Hepatocyte (in vitro differentiated cells): ENCODE measurements around the gene PRPS2. TPM values are rescaled to one million over a fixed set of nuclear protein-coding genes. Genes with fewer than 3 reads are reported as not detected.

Source experiments
- DNase-seq: peaks from one replicate; pipeline ENCODE4 v3.0.0-alpha.2; 2016; ENCODE audit warnings: low spot score
- H2AFZ ChIP-seq: fragments of 200-600 bp; sonication (generic); 2 replicates; pipeline ENCODE4 v1.6.0; 2016; ENCODE audit warnings: antibody characterized with exemption, mild to moderate bottlenecking
- H3K27ac ChIP-seq: fragments of 200-600 bp; sonication (generic); 2 replicates; pipeline ENCODE4 v1.5.1; 2016; ENCODE audit warnings: mild to moderate bottlenecking
- H3K27me3 ChIP-seq: fragments of 200-600 bp; sonication (generic); 2 replicates; pipeline ENCODE4 v1.6.1; 2016
- H3K36me3 ChIP-seq: fragments of 200-600 bp; sonication (generic); replicated peaks from 2 replicates; pipeline ENCODE4 v1.5.1; 2016; ENCODE audit warnings: low read depth; ENCODE audit not compliant: insufficient read depth
- H3K4me1 ChIP-seq: fragments of 200-600 bp; sonication (generic); 2 replicates; pipeline ENCODE4 v1.5.1; 2016; ENCODE audit warnings: mild to moderate bottlenecking, moderate library complexity; ENCODE audit not compliant: insufficient read depth
- H3K4me2 ChIP-seq: fragments of 200-600 bp; sonication (generic); 2 replicates; pipeline ENCODE4 v1.6.0; 2016
- H3K4me3 ChIP-seq: fragments of 200-600 bp; sonication (generic); 2 replicates; pipeline ENCODE4 v1.5.1; 2016; ENCODE audit warnings: mild to moderate bottlenecking
- H3K79me2 ChIP-seq: fragments of 200-600 bp; sonication (generic); 2 replicates; pipeline ENCODE4 v1.6.0; 2017; ENCODE audit warnings: mild to moderate bottlenecking
- H3K9me2 ChIP-seq: fragments of 200-600 bp; sonication (generic); replicated peaks from 2 replicates; pipeline ENCODE4 v1.6.0; 2017; ENCODE audit warnings: mild to moderate bottlenecking; ENCODE audit not compliant: insufficient read depth
- H3K9me3 ChIP-seq: fragments of 200-600 bp; sonication (generic); 2 replicates; pipeline ENCODE4 v1.5.1; 2016; ENCODE audit warnings: low read depth, mild to moderate bottlenecking
- H4K20me1 ChIP-seq: fragments of 200-600 bp; sonication (generic); 2 replicates; pipeline ENCODE4 v1.6.0; 2016; ENCODE audit warnings: mild to moderate bottlenecking; ENCODE audit not compliant: insufficient read depth, poor library complexity, severe bottlenecking
- CTCF ChIP-seq: fragments of 200-600 bp; sonication (generic); IDR thresholded peaks from 2 replicates; pipeline ENCODE4 v1.5.1; 2016; ENCODE audit warnings: antibody characterized with exemption, mild to moderate bottlenecking; ENCODE audit not compliant: poor library complexity
- EZH2 ChIP-seq: fragments of 200-600 bp; sonication (generic); IDR thresholded peaks from 2 replicates; pipeline ENCODE4 v1.6.1; 2016; ENCODE audit warnings: antibody characterized with exemption, mild to moderate bottlenecking, borderline replicate concordance
- EZH2phosphoT487 ChIP-seq: fragments of 200-600 bp; sonication (generic); IDR thresholded peaks from one replicate; pipeline ENCODE4 v1.6.1; 2018; ENCODE audit warnings: antibody characterized with exemption, mild to moderate bottlenecking, low read depth, moderate library complexity; ENCODE audit not compliant: unreplicated experiment, severe bottlenecking
- WGBS: methylation state at CpG from one replicate; pipeline ENCODE4 v1.1.6; 2016; ENCODE audit warnings: low lambda C conversion rate; ENCODE audit errors: missing lambda C conversion rate; 5-methylcytosine and 5-hydroxymethylcytosine counted together
- polyA plus RNA-seq: library from polyadenylated mRNA; unstranded; fragments of >200 nt; fragmentation: Nextera tagmentation; extraction: Ambion mirVana; gene quantifications from 2 replicates; pipeline ENCODE4 v1.2.1, GENCODE V29; 2016
- total RNA-seq: library from RNA; depleted of rRNA; stranded (reverse); fragments of >200 nt; gene quantifications from 2 replicates; pipeline ENCODE4 v1.2.3, GENCODE V29; 2014

Gene PRPS2
- total and polyA plus RNA-seq, 2 experiments from 2014 or later = 60.8 to 64.1 TPM

GRCh38 chrX:12802741-12803140, 11.5 kb downstream of the PRPS2 start:
- no peaks in the 10 kb centered on the region for H3K79me2 ChIP-seq
- H3K9me3 ChIP-seq = no peaks in the 10 kb centered on the region
- no peaks in the 10 kb centered on the region for H4K20me1 ChIP-seq
- no peaks in the 10 kb centered on the region for H3K9me2 ChIP-seq
- H2AFZ ChIP-seq = no peak overlapping the region
- 64% methylated on average over 5 of the region's 5 CpGs for WGBS
- H3K27ac ChIP-seq = no peak overlapping the region
- no peaks in the 10 kb centered on the region for H3K36me3 ChIP-seq
- TF ChIP-seq CTCF = no peak
- TF ChIP-seq EZH2 = no peak
- no peak for TF ChIP-seq EZH2phosphoT487
- H3K4me2 ChIP-seq = no peak overlapping the region
- no peaks in the 10 kb centered on the region for H3K27me3 ChIP-seq
- no peak overlapping the region for H3K4me3 ChIP-seq
- DNase-seq = no peak
- no peaks in the 10 kb centered on the region for H3K4me1 ChIP-seq

GRCh38 chrX:12804655-12805054, 13.4 kb downstream of the PRPS2 start:
- Histone ChIP-seq H3K79me2 (no peaks in the 10 kb centered on the region), H3K27me3 (no peaks in the 10 kb centered on the region), H3K9me2 (no peaks in the 10 kb centered on the region), H3K4me3 (no peak overlapping the region), H2AFZ (no peak overlapping the region), H3K9me3 (no peaks in the 10 kb centered on the region), H3K4me2 (no peak overlapping the region), H4K20me1 (no peaks in the 10 kb centered on the region), H3K4me1 (no peaks in the 10 kb centered on the region), H3K36me3 (no peaks in the 10 kb centered on the region), H3K27ac (no peak overlapping the region)
- no peak for DNase-seq
- TF ChIP-seq CTCF = no peak
- TF ChIP-seq EZH2 = no peak
- no peak for TF ChIP-seq EZH2phosphoT487
- whole genome bisulfite sequencing = 56% methylated on average over 2 of the region's 2 CpGs

- no peaks in the 10 kb centered on the region for H3K4me1 ChIP-seq
- H2AFZ ChIP-seq = no peak overlapping the region
- no peaks in the 10 kb centered on the region for H3K27me3 ChIP-seq
- no peaks in the 10 kb centered on the region for H3K36me3 ChIP-seq
- 71% methylated on average over 6 of the region's 6 CpGs for WGBS
- H3K9me2 ChIP-seq = no peaks in the 10 kb centered on the region
- H3K27ac ChIP-seq = no peak overlapping the region
- no peaks in the 10 kb centered on the region for H3K9me3 ChIP-seq
- no peak for DNase-seq
- TF ChIP-seq CTCF (no peak), EZH2phosphoT487 (no peak), EZH2 (no peak)
- H3K4me2 ChIP-seq = no peak overlapping the region
- H3K79me2 ChIP-seq = no peaks in the 10 kb centered on the region
- H4K20me1 ChIP-seq = no peaks in the 10 kb centered on the region
- no peak overlapping the region for H3K4me3 ChIP-seq
Observed at GRCh38 chrX:12805333-12805732, 14.1 kb downstream of the PRPS2 start.

- Histone ChIP-seq H3K4me1 (no peaks in the 10 kb centered on the region), H3K79me2 (no peaks in the 10 kb centered on the region), H3K36me3 (no peaks in the 10 kb centered on the region), H3K9me3 (no peaks in the 10 kb centered on the region), H3K9me2 (no peaks in the 10 kb centered on the region), H2AFZ (no peak overlapping the region), H4K20me1 (no peaks in the 10 kb centered on the region), H3K4me3 (no peak overlapping the region), H3K4me2 (no peak overlapping the region), H3K27ac (no peak overlapping the region), H3K27me3 (no peaks in the 10 kb centered on the region)
- 81% methylated on average over 8 of the region's 8 CpGs for WGBS
- no peak for DNase-seq
- no peak for TF ChIP-seq EZH2
- no peak for TF ChIP-seq EZH2phosphoT487
- no peak for TF ChIP-seq CTCF
Observed at GRCh38 chrX:12811658-12812057, 20.4 kb downstream of the PRPS2 start.
